H1 (cell line): Measurements from ENCODE around the gene DAB2IP. TPM values are rescaled to one million over a fixed set of nuclear protein-coding genes. Genes with fewer than 3 reads are reported as not detected.

ENCODE experiments used
- CTCF ChIA-PET: fragments of 300-600 bp; sonication (Branson Sonifier 250); formaldehyde crosslinking; loops from one replicate; lab custom pipeline; 2021; ENCODE audit not compliant: partially characterized antibody; lab: Charles Lee
- POLR2A ChIA-PET: fragments of 300-600 bp; sonication (Branson Sonifier 250); formaldehyde crosslinking; loops from one replicate; lab custom pipeline; 2021; ENCODE audit warnings: inconsistent platforms; ENCODE audit not compliant: partially characterized antibody; lab: Charles Lee
- DNase-seq, 2 experiments: peaks; one replicate each; pipeline versions ENCODE4 v3.0.0 to v3.0.0-alpha.2; 2010 to 2022; ENCODE audit warnings: low spot score in 2 of 2, low read depth in 1 of 2, mixed read lengths in 1 of 2
- FAIRE-seq: peaks from 2 replicates; lab custom pipeline; 2011; peaks lifted over from hg19 to GRCh38; lab: Jason Lieb, UNC
- H2AFZ ChIP-seq: 2 replicates; pipeline ENCODE4 v1.8.1; 2012; ENCODE audit warnings: low read length, inconsistent platforms
- H2AK5ac ChIP-seq: 2 replicates; pipeline ENCODE4 v1.6.1; 2013; ENCODE audit warnings: low read depth, low read length
- H2BK120ac ChIP-seq: replicated peaks from 2 replicates; pipeline ENCODE3; 2013; ENCODE audit warnings: low read depth, low read length, inconsistent platforms
- H2BK12ac ChIP-seq: 2 replicates; pipeline ENCODE4 v1.6.1; 2013; ENCODE audit warnings: low read depth, low read length
- H2BK15ac ChIP-seq: 2 replicates; pipeline ENCODE4 v1.6.1; 2013; ENCODE audit warnings: low read length
- H2BK20ac ChIP-seq: 2 replicates; pipeline ENCODE4 v1.6.1; 2013; ENCODE audit warnings: low read length
- H2BK5ac ChIP-seq: 2 replicates; pipeline ENCODE4 v1.6.1; 2013; ENCODE audit warnings: low read depth, low read length
- H3K14ac ChIP-seq: 2 replicates; pipeline ENCODE4 v1.6.1; 2013; ENCODE audit warnings: inconsistent platforms; ENCODE audit not compliant: insufficient read length
- H3K18ac ChIP-seq: 2 replicates; pipeline ENCODE4 v1.6.1; 2013; ENCODE audit warnings: low read length; ENCODE audit errors: extremely low read depth
- H3K23ac ChIP-seq: 2 replicates; pipeline ENCODE4 v1.6.1; 2013; ENCODE audit warnings: inconsistent platforms; ENCODE audit not compliant: insufficient read length
- H3K23me2 ChIP-seq: 2 replicates; pipeline ENCODE4 v1.6.1; 2013; ENCODE audit warnings: low read depth, low read length
- H3K27ac ChIP-seq: 2 replicates; pipeline ENCODE4 v1.6.1; 2011; ENCODE audit warnings: low read depth, low read length, inconsistent platforms
- H3K27me3 ChIP-seq, 4 experiments: replicated peaks in 1 of 4; 1 replicate in 1 of 4; 2 replicates in 3 of 4; pipeline versions ENCODE4 v1.6.1 to v1.8.1; 2011 to 2013; ENCODE audit warnings: low read length in 3 of 4, mild to moderate bottlenecking in 3 of 4, inconsistent platforms in 2 of 4, mixed read lengths in 2 of 4, moderate library complexity in 1 of 4; ENCODE audit not compliant: control insufficient read depth in 3 of 4, insufficient read depth in 3 of 4; ENCODE audit errors: extremely low read depth in 1 of 4
- H3K36me3 ChIP-seq, 4 experiments: 2 replicates each; pipeline versions ENCODE4 v1.6.1 to v1.8.1; 2011 to 2013; ENCODE audit warnings: mild to moderate bottlenecking in 4 of 4, low read length in 3 of 4, moderate library complexity in 2 of 4, control low read depth in 1 of 4, inconsistent platforms in 1 of 4; ENCODE audit not compliant: insufficient read depth in 4 of 4, control insufficient read depth in 2 of 4
- H3K4ac ChIP-seq: replicated peaks from 2 replicates; pipeline ENCODE3; 2013; ENCODE audit warnings: low read length, low read depth, mixed read lengths, inconsistent platforms; ENCODE audit not compliant: insufficient read length
- H3K4me1 ChIP-seq, 4 experiments: replicated peaks in 1 of 4; 1 replicate in 1 of 4; 2 replicates in 3 of 4; pipeline versions ENCODE4 v1.6.1 to v1.8.1; 2011 to 2013; ENCODE audit warnings: low read length in 3 of 4, inconsistent platforms in 2 of 4, mixed read lengths in 1 of 4; ENCODE audit not compliant: insufficient read depth in 4 of 4, control insufficient read depth in 3 of 4
- H3K4me2 ChIP-seq, 2 experiments: 2 replicates each; pipeline versions ENCODE4 v1.6.1 to v1.8.1; 2011 to 2013; ENCODE audit warnings: low read depth in 2 of 2, low read length in 2 of 2, control low read depth in 1 of 2, inconsistent platforms in 1 of 2, mild to moderate bottlenecking in 1 of 2; ENCODE audit not compliant: insufficient read depth in 1 of 2
- H3K4me3 ChIP-seq, 4 experiments: fragments of 200-600, 300-600 bp in 1 of 4; sonication (generic), shearing (Covaris generic), sonication (Bioruptor Twin) in 1 of 4; 2 replicates each; pipeline versions ENCODE4 v1.5.1 to v1.8.1; 2011 to 2016; ENCODE audit warnings: low read length in 4 of 4, low read depth in 3 of 4, control low read depth in 2 of 4, inconsistent platforms in 2 of 4, mild to moderate bottlenecking in 2 of 4, mixed read lengths in 1 of 4, moderate library complexity in 1 of 4; ENCODE audit not compliant: insufficient read depth in 2 of 4; ENCODE audit errors: extremely low read depth in 1 of 4
- H3K56ac ChIP-seq: replicated peaks from 2 replicates; pipeline ENCODE3; 2013; ENCODE audit warnings: low read depth, mild to moderate bottlenecking, mixed read lengths, low read length, inconsistent platforms; ENCODE audit not compliant: insufficient read length
- H3K79me1 ChIP-seq: 2 replicates; pipeline ENCODE4 v1.6.1; 2013; ENCODE audit warnings: low read depth, low read length, control low read depth
- H3K79me2 ChIP-seq, 2 experiments: 2 replicates each; pipeline versions ENCODE4 v1.6.1 to v1.8.1; 2012 to 2013; ENCODE audit warnings: low read length in 2 of 2, mild to moderate bottlenecking in 2 of 2, inconsistent platforms in 1 of 2; ENCODE audit not compliant: insufficient read depth in 2 of 2, control insufficient read depth in 1 of 2
- H3K9ac ChIP-seq, 4 experiments: replicated peaks in 1 of 4; 1 replicate in 1 of 4; 2 replicates in 3 of 4; pipeline versions ENCODE4 v1.6.1 to v1.8.1; 2011 to 2013; ENCODE audit warnings: low read depth in 3 of 4, low read length in 3 of 4, control low read depth in 2 of 4, mild to moderate bottlenecking in 2 of 4, moderate library complexity in 2 of 4, inconsistent platforms in 1 of 4; ENCODE audit errors: extremely low read depth in 1 of 4
- H3K9me3 ChIP-seq, 2 experiments: 2 replicates each; pipeline versions ENCODE4 v1.6.1 to v1.8.1; 2012 to 2013; ENCODE audit warnings: mild to moderate bottlenecking in 2 of 2, moderate library complexity in 2 of 2, control low read depth in 1 of 2, inconsistent platforms in 1 of 2, low read depth in 1 of 2, low read length in 1 of 2, mixed read lengths in 1 of 2; ENCODE audit not compliant: insufficient read depth in 2 of 2
- H4K20me1 ChIP-seq, 2 experiments: replicated peaks in 1 of 2; 2 replicates each; pipeline versions ENCODE3 to v1.8.1; 2011 to 2013; ENCODE audit warnings: inconsistent platforms in 2 of 2, low read length in 2 of 2, mild to moderate bottlenecking in 1 of 2; ENCODE audit not compliant: insufficient read depth in 2 of 2, control insufficient read depth in 1 of 2
- H4K5ac ChIP-seq: 2 replicates; pipeline ENCODE4 v1.6.1; 2013; ENCODE audit warnings: low read length, low read depth, mixed read lengths, inconsistent platforms; ENCODE audit not compliant: insufficient read length
- H4K8ac ChIP-seq: 2 replicates; pipeline ENCODE4 v1.8.0; 2013; ENCODE audit warnings: mild to moderate bottlenecking, moderate library complexity, low read length, inconsistent platforms; ENCODE audit not compliant: insufficient read depth; ENCODE audit errors: extremely low read depth
- H4K91ac ChIP-seq: replicated peaks from 2 replicates; pipeline ENCODE3; 2013; ENCODE audit warnings: low read length, mixed read lengths, inconsistent platforms; ENCODE audit not compliant: insufficient read length
- ATF3 ChIP-seq: IDR thresholded peaks from 2 replicates; pipeline ENCODE4 v1.6.1; 2011; ENCODE audit warnings: low read depth, mild to moderate bottlenecking, low read length; ENCODE audit not compliant: insufficient read depth
- BCL11A ChIP-seq, 2 experiments: IDR thresholded peaks; one replicate each; pipeline ENCODE4 v1.6.1; 2011; ENCODE audit warnings: low read depth in 2 of 2, low read length in 2 of 2, mild to moderate bottlenecking in 2 of 2
- CEBPB ChIP-seq: IDR thresholded peaks from 2 replicates; pipeline ENCODE4 v1.6.1; 2012; ENCODE audit warnings: low read depth, low read length
- EZH2 ChIP-seq: fragments of 200-600 bp; sonication (generic); IDR thresholded peaks from 2 replicates; pipeline ENCODE4 v1.7.1; 2012; ENCODE audit warnings: low read depth, mild to moderate bottlenecking, moderate library complexity, low read length, inconsistent platforms; ENCODE audit not compliant: severe bottlenecking
- FOSL1 ChIP-seq: IDR thresholded peaks from 2 replicates; pipeline ENCODE4 v1.6.1; 2011; ENCODE audit warnings: mild to moderate bottlenecking, low read depth, low read length, moderate library complexity; ENCODE audit not compliant: insufficient read depth
- HDAC6 ChIP-seq: IDR thresholded peaks from one replicate; pipeline ENCODE4 v1.7.1; 2012; ENCODE audit warnings: low read depth, mild to moderate bottlenecking, inconsistent platforms, low read length, moderate library complexity
- JUND ChIP-seq: IDR thresholded peaks from 2 replicates; pipeline ENCODE4 v1.6.1; 2011; ENCODE audit warnings: mild to moderate bottlenecking, improper control_type of control experiment, low read length
- KDM1A ChIP-seq: fragments of 200-600, 300-600 bp; sonication (generic); IDR thresholded peaks from 2 replicates; pipeline ENCODE4 v1.7.1; 2016; ENCODE audit warnings: mild to moderate bottlenecking, low read length, borderline replicate concordance
- MAFK ChIP-seq: IDR thresholded peaks from 2 replicates; pipeline ENCODE4 v1.6.1; 2012; ENCODE audit warnings: low read depth, mild to moderate bottlenecking, improper control_type of control experiment, low read length
- MAX ChIP-seq: IDR thresholded peaks from 2 replicates; pipeline ENCODE4 v1.6.1; 2012; ENCODE audit warnings: inconsistent platforms
- RBBP5 ChIP-seq: IDR thresholded peaks from 2 replicates; pipeline ENCODE4 v1.7.1; 2012; ENCODE audit warnings: low read depth, mild to moderate bottlenecking, inconsistent platforms, low read length, moderate library complexity, borderline replicate concordance
- USF2 ChIP-seq: IDR thresholded peaks from 2 replicates; pipeline ENCODE4 v1.6.1; 2011; ENCODE audit warnings: low read length, improper control_type of control experiment
- whole genome bisulfite sequencing, 2 experiments: shearing (Covaris generic) in 1 of 2; methylation state at CpG; one replicate each; pipeline versions ENCODE4 v1.1.6 to v1.1.7; 2013 to 2015; ENCODE audit warnings: low lambda C conversion rate in 2 of 2, mixed read lengths in 2 of 2, inconsistent platforms in 1 of 2, low coverage in 1 of 2, missing lambda C conversion rate in 1 of 2; ENCODE audit not compliant: insufficient replicate concordance in 2 of 2, insufficient coverage in 1 of 2, insufficient read length in 1 of 2; ENCODE audit errors: extremely low coverage in 1 of 2, missing lambda C conversion rate in 1 of 2; 5-methylcytosine and 5-hydroxymethylcytosine counted together
- polyA plus RNA-seq, 7 experiments: library from polyadenylated mRNA; depleted of rRNA in 3 of 7; stranded (reverse) in 5 of 7; unstranded in 2 of 7; fragments of >200 nt in 5 of 7; fragments of 200-250 nt in 2 of 7; gene quantifications; 1 replicate in 5 of 7; 2 replicates in 1 of 7; 4 replicates in 1 of 7; pipeline versions ENCODE4 v1.2.1 to v1.2.3, GENCODE V29; 2011 to 2013; ENCODE audit warnings: missing spikeins in 2 of 7, mixed read lengths in 2 of 7
- total RNA-seq: library from RNA; stranded (reverse); fragmentation: NEBNext Ultra II Directional; extraction: Animal tissue kit (Norgen Biotek cat#: 25700); gene quantifications from 2 replicates; pipeline ENCODE4 v1.2.1, GENCODE V29; 2021

Gene DAB2IP
- total and polyA plus RNA-seq, 2 of the 8 experiments (the other 6 are each of a cell fraction or from before 2014, with no cell fraction given), result 19.7 to 39.5 TPM

GRCh38 chr9:121714873-121715272 is 63.4 kb downstream of the DAB2IP start:
- Histone ChIP-seq H3K18ac (no peak overlapping the region), H3K4me1 (peaks cover 2 to 18% (median 9%) of the 10 kb centered on the region in 4 experiments), H3K36me3 (no peaks in the 10 kb centered on the region), H2BK120ac (no peak overlapping the region), H4K5ac (no peak overlapping the region), H3K79me1 (peaks cover 20% of the 10 kb centered on the region), H2BK5ac (no peak overlapping the region), H2BK20ac (no peak overlapping the region), H3K27me3 (no peaks in the 10 kb centered on the region), H3K9ac (no peak overlapping the region), H3K4me3 (no peak overlapping the region), H3K9me3 (no peaks in the 10 kb centered on the region), H3K4me2 (no peak overlapping the region), H3K27ac (no peak overlapping the region), H3K14ac (no peak overlapping the region), H3K23me2 (no peaks in the 10 kb centered on the region), H4K20me1 (peaks cover 8 to 29% of the 10 kb centered on the region in 2 experiments), H3K23ac (no peak overlapping the region), H2AFZ (no peak overlapping the region), H3K56ac (no peak overlapping the region), H2BK15ac (no peak overlapping the region), H2BK12ac (no peak overlapping the region), H4K8ac (no peak overlapping the region), H3K4ac (no peak overlapping the region), H3K79me2 (peaks cover 0 to 60% of the 10 kb centered on the region in 2 experiments; a peak in 2 of 4 replicates), H4K91ac (no peak overlapping the region), H2AK5ac (no peak overlapping the region)
- no peak for FAIRE-seq
- WGBS, 2 experiments, result 89% methylated on average over 5 of the region's 5 CpGs; no CpG with 5 or more reads in 1 of the 2 experiments
- POLR2A ChIA-PET, result interaction anchor here (1.0 kb wide), 1 partner anchor 22 kb away, joined by 3 read pairs; no protein-coding TSS in a partner anchor
- CTCF ChIA-PET, result interaction anchor here (1.1 to 2.7 kb wide), 11 partner anchors 13 to 215 kb away, joined by 3 to 12 read pairs (median 4); no protein-coding TSS in a partner anchor
- no peak for DNase-seq
- TF ChIP-seq KDM1A (no peak), JUND (no peak), USF2 (no peak), RBBP5 (no peak), MAX (no peak), EZH2 (no peak), BCL11A (IDR thresholded peaks at IDR 0.05; ENCODE audit: low read depth in 2 of 2, low read length in 2 of 2) (no peak), FOSL1 (no peak), ATF3 (no peak), MAFK (no peak), CEBPB (no peak), HDAC6 (no peak)
